PC-3 (cell line): ENCODE measurements around the gene CELF1. TPM values are rescaled to one million over a fixed set of nuclear protein-coding genes. Genes with fewer than 3 reads are reported as not detected.

Experiments used
- ATAC-seq: fragments of 200-7000 bp; cut with Tn5 transposase; 2 replicates; pipeline ENCODE4 v1.9.1; 2020; ENCODE audit warnings: mild to moderate bottlenecking, moderate library complexity
- BruUV-seq: library from RNA; stranded (reverse); fragments of 400-500 nt; replicated peaks from 2 replicates; lab custom pipeline; 2021; lab: Mats Ljungman, UMichigan
- CTCF ChIA-PET: fragments of 300-600 bp; sonication (Branson Sonifier 250); formaldehyde crosslinking; loops from one replicate; lab custom pipeline; 2022; ENCODE audit warnings: antibody characterized with exemption; lab: Charles Lee
- POLR2A ChIA-PET: fragments of 300-600 bp; sonication (Branson Sonifier 250); formaldehyde crosslinking; loops from one replicate; lab custom pipeline; 2022; ENCODE audit warnings: antibody characterized with exemption; ENCODE audit not compliant: unreplicated experiment; lab: Charles Lee
- DNase-seq: peaks from one replicate; pipeline ENCODE4 v3.0.0-alpha.2; 2015
- H2AFZ ChIP-seq: fragments of 300-600 bp; sonication (generic); 2 replicates; pipeline ENCODE4 v1.6.0; 2016; ENCODE audit warnings: antibody characterized with exemption, low read length
- H3F3A ChIP-seq: fragments of 300-600 bp; sonication (generic); one replicate; pipeline ENCODE4 v1.6.0; 2017; ENCODE audit warnings: antibody characterized with exemption, low read length, control low read depth, mild to moderate bottlenecking; ENCODE audit not compliant: unreplicated experiment
- H3K27ac ChIP-seq: fragments of 300-600 bp; sonication (generic); 2 replicates; pipeline ENCODE4 v1.5.1; 2016; ENCODE audit warnings: mild to moderate bottlenecking, low read length
- H3K27me3 ChIP-seq: fragments of 300-600 bp; sonication (generic); 2 replicates; pipeline ENCODE4 v1.6.1; 2016; ENCODE audit warnings: low read length, mixed read lengths
- H3K36me3 ChIP-seq: fragments of 300-600 bp; sonication (generic); 2 replicates; pipeline ENCODE4 v1.6.1; 2016; ENCODE audit warnings: low read depth, mixed run types, low read length, mixed read lengths
- H3K4me1 ChIP-seq: fragments of 300-600 bp; sonication (generic); 2 replicates; pipeline ENCODE4 v1.5.1; 2016; ENCODE audit warnings: low read length; ENCODE audit not compliant: insufficient read depth
- H3K4me2 ChIP-seq: fragments of 300-600 bp; sonication (generic); 2 replicates; pipeline ENCODE4 v1.6.0; 2016; ENCODE audit warnings: low read length
- H3K4me3 ChIP-seq: fragments of 300-600 bp; sonication (generic); 2 replicates; pipeline ENCODE4 v1.5.1; 2016; ENCODE audit warnings: mild to moderate bottlenecking, low read length, mixed read lengths
- H3K79me2 ChIP-seq: fragments of 300-600 bp; sonication (generic); 2 replicates; pipeline ENCODE4 v1.6.1; 2017; ENCODE audit warnings: low read length, mixed read lengths
- H3K9ac ChIP-seq: fragments of 300-600 bp; sonication (generic); 2 replicates; pipeline ENCODE4 v1.6.0; 2016; ENCODE audit warnings: mild to moderate bottlenecking, low read length
- H3K9me2 ChIP-seq: fragments of 300-600 bp; sonication (generic); replicated peaks from 2 replicates; pipeline ENCODE4 v1.6.1; 2016; ENCODE audit warnings: mixed run types, low read length, mixed read lengths
- H3K9me3 ChIP-seq: fragments of 300-600 bp; sonication (generic); 2 replicates; pipeline ENCODE4 v1.6.1; 2016; ENCODE audit warnings: low read length, mixed read lengths
- H4K20me1 ChIP-seq: fragments of 300-600 bp; sonication (generic); 2 replicates; pipeline ENCODE4 v1.6.1; 2016; ENCODE audit warnings: low read length, mixed read lengths
- EZH2 ChIP-seq: fragments of 300-600 bp; sonication (generic); IDR thresholded peaks from one replicate; pipeline ENCODE4 v1.6.1; 2017; ENCODE audit warnings: antibody characterized with exemption, mild to moderate bottlenecking, low read length; ENCODE audit not compliant: unreplicated experiment
- EZH2phosphoT487 ChIP-seq: fragments of 300-600 bp; sonication (generic); IDR thresholded peaks from 2 replicates; pipeline ENCODE4 v1.6.1; 2018; ENCODE audit warnings: mild to moderate bottlenecking, antibody characterized with exemption, low read length, borderline replicate concordance
- intact Hi-C: fragments of 100-400 bp; cut with micrococcal nuclease; formaldehyde crosslinking; loops from 2 replicates; pipeline ENCODE4 v1.9.0; 2023
- total RNA-seq: library from RNA; depleted of rRNA; stranded (reverse); fragments of >200 nt; gene quantifications from 2 replicates; pipeline ENCODE4 v1.2.3, GENCODE V29; 2014
- TF ChIP-seq, protein P1 (sequence below): fragments of 300-600 bp; sonication (generic); conservative IDR thresholded peaks from 2 replicates; pipeline ENCODE4 v1.5.1; 2017; ENCODE audit warnings: antibody characterized with exemption, low read depth, mild to moderate bottlenecking, low read length

CELF1 gene
- total RNA-seq, 1 experiment from 2014 or later, result 80.1 TPM

DNA sequence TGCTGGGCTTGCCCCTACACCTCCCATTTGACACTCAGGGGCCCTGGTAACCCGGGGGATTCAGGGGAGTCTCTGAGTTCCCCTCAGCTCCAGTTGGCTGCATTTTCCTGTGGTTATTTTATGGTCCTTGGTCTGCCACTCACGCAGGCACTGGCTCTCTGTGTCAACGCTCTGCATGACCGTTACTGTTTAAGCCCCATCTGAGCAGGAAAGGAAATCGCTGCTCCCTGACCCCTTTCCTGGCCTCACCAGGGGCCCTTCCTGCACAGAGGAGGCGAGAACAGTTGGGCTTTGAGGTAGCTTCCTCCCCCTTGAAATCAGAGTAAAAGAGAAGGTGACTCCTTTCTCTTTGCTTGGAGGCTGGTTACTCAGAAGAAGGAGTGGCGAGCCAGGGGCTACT, 38.8 kb upstream of the CELF1 start:
- POLR2A ChIA-PET, result no interaction called here

DNA sequence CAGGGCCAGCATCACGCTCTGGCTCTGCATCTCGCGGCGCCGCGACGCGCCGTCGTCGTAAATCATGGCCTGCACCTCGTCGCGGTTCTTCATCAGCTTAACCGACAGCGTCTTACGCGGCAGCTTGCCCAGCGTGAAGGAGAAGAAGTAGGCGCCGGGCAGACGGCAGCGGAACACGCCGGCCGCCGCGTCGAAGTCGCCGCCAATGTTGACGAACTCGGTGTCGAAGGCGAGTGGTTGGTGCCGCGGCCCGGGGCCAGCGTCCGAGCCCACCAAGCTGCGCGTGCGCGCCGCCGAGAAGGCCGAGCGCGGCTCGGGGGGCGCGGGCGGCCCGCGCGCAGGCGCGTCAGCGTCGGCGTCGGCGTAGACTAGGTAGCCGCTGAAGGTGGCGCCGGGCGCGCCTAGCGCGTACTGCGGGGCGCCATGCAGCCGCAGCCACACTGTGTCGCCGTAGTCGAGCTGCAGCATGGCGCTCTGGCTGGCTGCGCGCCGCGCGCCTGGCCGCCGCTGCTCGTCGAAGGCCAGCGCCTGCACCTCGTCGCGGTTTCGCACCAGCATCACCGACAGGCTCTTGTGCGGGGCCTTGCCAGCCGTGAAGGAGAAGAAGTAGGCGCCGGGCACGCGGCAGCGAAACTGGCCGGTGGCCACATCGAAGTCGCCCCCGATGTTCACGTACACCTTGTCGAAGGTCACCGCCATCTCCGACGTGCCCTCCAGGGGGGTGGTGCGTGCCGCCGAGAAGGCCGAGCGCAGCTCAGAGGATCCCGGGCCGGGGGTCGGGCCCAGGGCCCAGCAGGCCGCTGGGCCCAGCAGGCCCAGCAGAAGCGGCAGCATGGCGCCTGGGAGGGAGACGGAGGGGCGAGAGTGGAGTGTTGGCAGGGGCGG, 37.3 kb upstream of the CELF1 start:
- Histone ChIP-seq H3K79me2 (no peaks in the 10 kb centered on the region), H3K9me3 (no peaks in the 10 kb centered on the region), H4K20me1 (no peaks in the 10 kb centered on the region), H3K27ac (no peak overlapping the region), H3K27me3 (peaks cover 15% of the 10 kb centered on the region), H3K9me2 (no peaks in the 10 kb centered on the region), H3K4me1 (no peaks in the 10 kb centered on the region), H3K4me2 (no peak overlapping the region), H3K4me3 (no peak overlapping the region), H2AFZ (no peak overlapping the region), H3K36me3 (no peaks in the 10 kb centered on the region), H3K9ac (no peak overlapping the region), H3F3A (no peaks in the 10 kb centered on the region)
- POLR2A ChIA-PET, result no interaction called here
- no TSS peak for BruUV-seq
- intact Hi-C loops, result no loop called here
- CTCF ChIA-PET, result no interaction called here
- DNase-seq (no peak), ATAC-seq (no peak)
- TF ChIP-seq EZH2phosphoT487 (no peak), EZH2 (no peak)
- TF ChIP-seq, protein P1, sequence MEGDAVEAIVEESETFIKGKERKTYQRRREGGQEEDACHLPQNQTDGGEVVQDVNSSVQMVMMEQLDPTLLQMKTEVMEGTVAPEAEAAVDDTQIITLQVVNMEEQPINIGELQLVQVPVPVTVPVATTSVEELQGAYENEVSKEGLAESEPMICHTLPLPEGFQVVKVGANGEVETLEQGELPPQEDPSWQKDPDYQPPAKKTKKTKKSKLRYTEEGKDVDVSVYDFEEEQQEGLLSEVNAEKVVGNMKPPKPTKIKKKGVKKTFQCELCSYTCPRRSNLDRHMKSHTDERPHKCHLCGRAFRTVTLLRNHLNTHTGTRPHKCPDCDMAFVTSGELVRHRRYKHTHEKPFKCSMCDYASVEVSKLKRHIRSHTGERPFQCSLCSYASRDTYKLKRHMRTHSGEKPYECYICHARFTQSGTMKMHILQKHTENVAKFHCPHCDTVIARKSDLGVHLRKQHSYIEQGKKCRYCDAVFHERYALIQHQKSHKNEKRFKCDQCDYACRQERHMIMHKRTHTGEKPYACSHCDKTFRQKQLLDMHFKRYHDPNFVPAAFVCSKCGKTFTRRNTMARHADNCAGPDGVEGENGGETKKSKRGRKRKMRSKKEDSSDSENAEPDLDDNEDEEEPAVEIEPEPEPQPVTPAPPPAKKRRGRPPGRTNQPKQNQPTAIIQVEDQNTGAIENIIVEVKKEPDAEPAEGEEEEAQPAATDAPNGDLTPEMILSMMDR, result no peak

More for the DNA sequence above, 38.8 kb upstream of the CELF1 start:
- Histone ChIP-seq H3K4me2 (no peak overlapping the region), H3K27me3 (peaks cover 15% of the 10 kb centered on the region), H3K9ac (no peak overlapping the region), H3K9me2 (no peaks in the 10 kb centered on the region), H3K79me2 (no peaks in the 10 kb centered on the region), H4K20me1 (no peaks in the 10 kb centered on the region), H3K36me3 (no peaks in the 10 kb centered on the region), H2AFZ (no peak overlapping the region), H3F3A (no peaks in the 10 kb centered on the region), H3K27ac (no peak overlapping the region), H3K4me3 (no peak overlapping the region), H3K4me1 (no peaks in the 10 kb centered on the region), H3K9me3 (no peaks in the 10 kb centered on the region)
- TF ChIP-seq EZH2phosphoT487, result no peak
- TF ChIP-seq EZH2, result no peak
- TF ChIP-seq, protein P1, result no peak
- ATAC-seq (no peak), DNase-seq (no peak)
- intact Hi-C loops, result no loop called here
- BruUV-seq, result no TSS peak
- CTCF ChIA-PET, result no interaction called here

DNA sequence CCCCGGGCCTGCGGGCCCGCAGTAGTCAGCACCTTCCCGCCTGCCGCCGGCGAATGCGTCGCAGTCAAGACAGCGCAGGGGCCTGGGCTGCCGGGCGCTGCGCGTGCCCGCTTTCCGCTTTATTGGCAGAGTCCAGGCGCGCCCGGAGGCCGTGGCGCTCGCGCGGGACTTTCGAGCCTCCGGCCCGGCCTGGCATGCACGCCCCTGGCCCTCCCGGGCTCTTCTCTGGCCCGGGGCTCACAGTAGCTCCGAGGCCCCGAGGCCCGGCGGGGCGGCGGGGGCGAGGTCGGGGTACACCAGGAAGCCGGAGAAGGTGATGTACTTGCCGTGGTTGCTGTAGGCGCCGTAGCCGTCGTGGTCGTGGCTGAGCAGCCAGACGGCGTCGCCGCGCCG, 36.6 kb upstream of the CELF1 start:
- Histone ChIP-seq H3K27me3 (peaks cover 15% of the 10 kb centered on the region), H3K4me1 (no peaks in the 10 kb centered on the region), H3K9me2 (no peaks in the 10 kb centered on the region), H3K9ac (no peak overlapping the region), H3K36me3 (no peaks in the 10 kb centered on the region), H3K9me3 (no peaks in the 10 kb centered on the region), H3K79me2 (no peaks in the 10 kb centered on the region), H3K27ac (no peak overlapping the region), H4K20me1 (no peaks in the 10 kb centered on the region), H3K4me2 (no peak overlapping the region), H2AFZ (no peak overlapping the region), H3F3A (no peaks in the 10 kb centered on the region), H3K4me3 (no peak overlapping the region)
- ChIA-PET CTCF (no interaction called here), POLR2A (no interaction called here)
- intact Hi-C loops, result no loop called here
- TF ChIP-seq EZH2 (no peak), EZH2phosphoT487 (no peak)
- TF ChIP-seq, protein P1, result no peak
- no TSS peak for BruUV-seq
- no peak for DNase-seq
- ATAC-seq, result no peak
